Measurements from ENCODE around the gene SMCO3.

Gene SMCO3

DNA sequence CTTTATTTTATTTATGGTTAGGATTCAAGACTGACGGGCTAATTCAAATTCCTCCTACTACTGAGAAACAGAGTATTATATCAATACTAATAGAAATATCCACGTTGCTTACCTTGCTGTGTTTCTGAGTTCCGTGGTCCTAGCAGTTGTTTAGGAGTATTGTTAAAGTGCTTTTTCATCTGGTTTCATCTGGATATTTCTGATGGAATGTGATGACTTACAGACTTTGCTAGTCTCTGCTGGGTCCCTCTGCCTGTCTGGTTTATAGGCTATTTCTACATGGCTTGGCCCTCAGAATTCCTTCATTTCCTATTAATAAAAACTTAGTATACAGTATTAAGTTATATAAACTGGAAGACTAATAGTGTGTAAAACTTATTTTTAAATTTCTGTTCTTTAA, at the start of gene SMCO3:
TSS of gene SMCO3 (minus strand) at position 169 of the 400 bp plus-strand sequence. CDS start 7,502 bp downstream, outside the sequence.
- no peak for DNase-seq

DNA sequence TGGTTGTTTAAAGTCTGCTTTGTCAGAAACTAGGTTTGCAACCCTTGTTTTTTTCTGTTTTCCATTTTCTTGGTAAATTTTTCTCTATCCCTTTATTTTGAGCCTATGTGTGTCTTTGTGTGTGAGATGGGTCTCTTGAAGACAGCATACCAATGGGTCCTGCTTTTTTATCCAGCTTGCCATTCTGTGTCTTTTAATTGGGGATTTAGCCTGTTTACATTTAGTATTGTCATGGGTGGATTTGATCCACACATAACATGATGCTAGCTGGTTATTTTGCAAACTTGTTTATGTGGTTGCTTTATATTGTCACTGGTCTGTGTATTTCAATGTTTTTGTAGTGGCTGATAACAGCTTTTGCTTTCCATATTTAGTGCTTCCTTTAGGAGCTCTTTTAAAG, 46.5 kb upstream of the SMCO3 start:
- no peak for DNase-seq

DNA sequence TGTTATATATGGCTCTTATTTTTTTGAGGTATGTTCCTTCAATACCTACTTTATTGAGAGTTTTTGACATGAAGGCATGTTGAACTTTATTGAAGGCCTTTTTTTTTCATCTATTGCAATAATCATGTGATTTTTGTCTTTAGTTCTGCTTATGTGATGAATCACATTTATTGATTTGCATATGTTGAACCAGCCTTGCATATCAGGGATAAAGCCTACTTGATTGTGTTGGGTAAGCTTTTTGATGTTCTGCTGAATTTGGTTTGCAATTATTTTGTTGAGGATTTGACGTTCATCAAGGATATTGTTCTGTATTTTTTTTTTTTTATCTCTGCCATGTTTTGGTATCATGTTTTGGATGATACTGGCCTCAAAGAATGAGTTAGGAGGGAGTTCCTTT, 44.5 kb upstream of the SMCO3 start:
- no peak for DNase-seq

DNA sequence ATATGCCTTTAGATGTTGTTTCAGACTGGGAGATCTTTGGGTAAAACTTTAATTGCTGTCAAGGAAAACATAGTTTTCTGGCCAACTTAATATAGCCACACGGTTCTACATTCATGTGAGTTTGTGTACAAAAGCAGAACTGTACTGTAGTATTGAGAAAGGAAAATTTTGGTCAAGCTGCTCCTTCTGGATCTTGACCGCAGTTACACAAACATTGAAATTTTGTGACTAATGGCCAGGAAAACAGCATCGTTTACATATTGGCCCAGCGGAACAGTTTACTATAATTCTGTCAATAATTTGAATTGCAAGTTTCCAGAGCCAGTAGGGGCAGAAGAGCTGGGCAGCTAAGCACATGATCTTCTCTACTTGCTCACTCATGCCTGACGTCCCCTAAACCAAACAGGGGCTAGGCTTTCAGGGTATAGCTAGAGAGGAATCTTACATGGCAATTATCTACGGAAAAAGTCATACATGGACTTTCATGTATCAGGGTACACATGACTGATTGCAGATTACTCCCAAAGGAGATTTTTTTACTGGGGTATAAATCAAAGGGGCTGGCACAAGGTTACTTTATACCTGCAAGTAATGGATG, 40.7 kb upstream of the SMCO3 start:
- DNase-seq, result no peak

DNA sequence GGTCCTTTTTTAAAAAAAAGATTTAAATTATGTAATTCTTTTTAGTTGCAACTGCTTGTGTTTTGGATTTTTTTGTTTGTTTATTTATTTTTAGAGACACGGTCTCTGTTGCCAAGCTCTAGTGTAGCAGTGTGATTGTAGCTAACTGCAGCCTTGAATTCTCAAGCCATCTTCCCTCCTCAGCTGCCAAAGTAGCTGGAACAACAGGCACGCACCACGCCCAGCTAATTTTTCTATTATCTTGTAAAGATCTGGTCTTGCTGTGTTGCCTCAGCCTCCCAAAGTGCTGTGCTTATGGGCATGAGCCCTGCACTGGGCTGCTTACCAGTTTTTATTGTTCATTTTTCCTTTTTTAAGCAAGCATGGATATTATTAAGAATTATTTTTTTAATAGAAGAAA, 40.0 kb upstream of the SMCO3 start:
- no peak for DNase-seq

DNA sequence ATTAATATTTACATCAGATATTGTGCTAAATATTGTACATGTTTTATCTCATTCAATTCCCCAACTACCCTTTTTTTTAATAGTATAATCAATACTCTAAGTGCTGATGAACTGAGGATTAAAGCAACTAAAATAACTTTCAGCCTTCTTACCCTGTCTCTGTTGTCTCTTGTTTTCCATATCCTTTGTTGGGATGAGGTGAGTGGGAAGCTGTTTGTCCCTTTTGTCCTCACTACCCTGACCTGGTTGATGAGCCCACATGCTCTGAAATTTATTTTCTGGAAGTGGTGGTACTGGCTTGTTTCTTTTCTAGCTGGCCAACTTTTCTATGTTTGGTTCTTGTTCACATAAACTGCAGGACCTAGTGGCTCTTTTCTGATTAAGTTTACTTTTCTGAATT, 38.9 kb upstream of the SMCO3 start:
- no peak for DNase-seq

DNA sequence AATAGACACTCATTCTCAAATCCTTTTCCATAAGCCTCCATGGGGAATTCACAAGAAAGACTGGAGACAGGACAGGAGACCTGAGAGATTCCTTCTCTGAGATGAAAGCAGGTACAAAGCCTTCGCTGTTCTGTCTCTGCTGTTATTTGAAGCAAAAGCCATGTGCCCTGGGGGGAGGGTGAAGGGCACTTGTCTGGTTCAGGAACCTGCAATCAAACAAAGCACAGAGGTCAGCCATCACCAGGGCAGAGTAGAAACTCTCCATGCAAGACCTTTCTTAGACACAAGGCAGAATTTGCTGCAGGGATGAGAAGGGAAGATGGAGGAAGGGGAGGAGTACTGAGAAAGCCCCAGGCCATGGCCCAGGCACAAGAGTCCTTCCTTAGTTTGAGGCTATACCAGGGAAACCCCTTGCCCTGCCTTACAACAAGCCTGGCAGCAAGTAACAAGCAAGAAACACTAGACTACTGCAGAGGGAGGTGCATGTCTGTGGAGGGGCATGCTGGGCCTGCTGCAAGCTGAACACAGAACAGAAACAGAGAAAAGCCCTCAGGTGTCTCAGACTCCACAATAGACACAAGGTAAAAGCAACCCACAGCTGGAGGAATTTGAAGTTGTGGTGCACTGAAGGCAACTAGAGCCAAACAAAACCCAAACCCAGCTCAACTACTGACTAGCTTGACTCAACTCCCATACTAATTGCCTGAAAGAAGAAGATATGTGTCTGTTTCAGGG, 37.1 kb upstream of the SMCO3 start:
- no peak for DNase-seq

DNA sequence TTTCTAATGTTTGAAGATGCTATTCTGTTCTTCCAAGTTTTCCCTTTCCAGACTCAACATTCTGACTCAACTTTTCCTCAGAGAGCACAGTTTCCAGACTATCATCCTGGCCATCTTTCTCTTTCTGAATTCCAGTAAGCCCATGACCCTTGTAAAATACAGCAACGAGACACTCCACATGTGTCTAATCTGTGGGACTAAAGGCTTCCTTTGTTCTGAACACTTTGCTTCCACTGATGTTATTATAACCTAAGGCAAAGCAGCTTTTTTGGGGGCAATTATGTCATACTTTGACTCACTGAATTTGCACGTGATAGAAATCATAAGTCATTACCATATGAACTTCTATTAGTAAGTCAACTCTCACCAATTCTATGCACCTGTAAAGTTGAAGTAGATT, 35.7 kb upstream of the SMCO3 start:
- DNase-seq, result no peak

DNA sequence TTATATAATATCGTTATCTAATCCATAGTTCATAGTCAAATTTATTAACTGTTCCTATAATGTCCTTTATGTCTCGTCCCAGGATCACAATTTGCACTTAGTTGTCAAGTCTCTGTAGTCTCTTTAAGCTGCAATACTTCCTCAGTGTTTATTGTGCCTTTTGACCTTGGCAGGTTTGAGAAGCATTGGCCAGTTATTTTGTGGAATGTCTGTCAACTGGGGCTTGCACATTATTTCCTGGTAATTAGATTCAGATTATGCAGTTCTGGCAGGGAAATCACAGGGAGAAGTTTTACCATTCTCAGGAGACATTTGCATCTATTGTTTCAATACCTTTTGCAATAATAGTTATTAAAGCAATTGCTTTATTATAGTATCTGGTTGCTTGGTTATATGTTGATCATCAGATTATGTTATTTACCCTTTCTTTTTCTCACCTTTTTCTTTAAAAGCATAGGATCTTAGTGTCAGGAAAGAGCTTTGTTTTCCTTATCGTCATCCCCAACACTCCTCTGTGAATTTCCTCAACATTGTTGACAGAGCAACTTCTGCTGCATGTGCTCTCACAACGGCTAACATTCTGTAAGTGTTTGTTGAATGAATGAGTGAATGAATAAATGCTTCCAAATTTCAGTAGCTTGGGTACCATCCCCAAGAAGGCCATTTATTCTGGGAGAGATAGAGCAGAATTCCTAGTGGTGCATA, 33.0 kb upstream of the SMCO3 start:
- DNase-seq, result no peak

DNA sequence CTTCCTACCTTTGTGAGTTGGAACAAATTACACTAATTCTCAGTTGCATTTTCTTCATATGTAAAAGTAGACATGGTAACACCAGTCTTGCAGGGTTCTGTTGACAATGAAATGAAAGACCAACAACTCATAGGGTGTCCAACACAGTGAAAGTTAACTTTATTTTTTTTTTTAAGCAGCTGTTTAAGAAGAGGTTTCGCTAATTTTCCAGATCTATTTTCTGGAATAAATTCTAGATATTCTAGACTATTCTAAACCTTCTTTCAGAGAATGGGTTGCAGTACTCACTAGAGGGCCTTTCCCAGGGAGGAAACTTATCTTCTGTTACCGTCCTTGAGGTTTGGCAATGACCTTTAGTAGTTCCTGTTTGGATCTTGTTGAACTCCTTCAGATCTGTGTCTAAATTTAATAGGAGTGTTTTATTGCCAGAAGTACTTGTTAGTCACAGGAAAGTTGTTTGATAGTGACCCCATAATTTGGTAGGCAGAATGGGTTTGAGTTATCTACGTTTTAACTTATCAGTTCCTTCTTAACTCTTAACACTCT, 32.1 kb upstream of the SMCO3 start:
- DNase-seq, result no peak

DNA sequence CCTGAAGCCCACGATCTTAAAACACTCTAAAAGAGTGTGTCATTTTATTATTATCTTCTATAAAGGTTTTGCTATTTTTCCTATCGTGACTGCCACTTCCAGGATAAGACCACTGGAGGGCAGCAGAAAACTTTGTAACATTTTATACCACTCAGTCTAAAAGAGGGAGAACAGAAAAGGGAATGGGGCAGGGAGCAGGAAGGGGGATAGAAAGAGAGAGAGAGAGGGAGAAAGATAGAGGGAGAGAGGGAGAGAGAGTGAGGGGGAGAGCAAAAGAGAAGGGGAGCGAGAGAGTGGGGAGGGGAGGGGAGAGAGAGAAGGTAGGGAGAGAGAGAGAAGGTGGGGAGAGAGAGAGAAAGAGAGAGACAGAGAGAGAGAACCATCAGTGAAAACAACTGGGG, 31.4 kb upstream of the SMCO3 start:
- peak; percentile 68 for DNase-seq

GRCh38 chr12:14844401-14844800, 30.4 kb upstream of the SMCO3 start:
- DNase-seq, result no peak

DNA sequence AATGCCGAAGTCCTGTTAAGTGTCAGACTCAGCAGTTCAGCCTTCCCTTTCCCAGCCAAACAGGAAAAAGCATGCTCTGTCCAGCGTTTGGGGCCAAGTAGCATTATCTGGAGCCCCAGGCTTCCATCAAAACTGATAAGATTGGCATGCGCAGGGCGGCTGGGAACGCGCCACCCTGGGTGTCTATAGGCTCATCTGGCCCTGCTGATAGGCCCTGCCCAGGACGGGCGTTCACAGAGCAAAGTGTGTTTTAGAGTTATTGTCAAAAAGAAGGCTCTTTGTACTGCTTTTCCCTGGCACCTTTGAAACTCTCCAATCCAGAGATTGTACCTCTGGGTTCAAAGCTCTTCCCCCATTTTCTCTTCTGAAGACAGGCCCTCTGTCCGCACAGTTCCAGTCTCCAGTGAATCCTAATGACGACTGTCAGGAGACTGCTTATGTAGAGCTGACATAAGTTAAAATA, 29.5 kb upstream of the SMCO3 start, which contains the start of gene ART4:
TSS of gene ART4 (minus strand) at position 102 of the 463 bp plus-strand sequence. CDS start 413 bp downstream, outside the sequence.
- no peak for DNase-seq

DNA sequence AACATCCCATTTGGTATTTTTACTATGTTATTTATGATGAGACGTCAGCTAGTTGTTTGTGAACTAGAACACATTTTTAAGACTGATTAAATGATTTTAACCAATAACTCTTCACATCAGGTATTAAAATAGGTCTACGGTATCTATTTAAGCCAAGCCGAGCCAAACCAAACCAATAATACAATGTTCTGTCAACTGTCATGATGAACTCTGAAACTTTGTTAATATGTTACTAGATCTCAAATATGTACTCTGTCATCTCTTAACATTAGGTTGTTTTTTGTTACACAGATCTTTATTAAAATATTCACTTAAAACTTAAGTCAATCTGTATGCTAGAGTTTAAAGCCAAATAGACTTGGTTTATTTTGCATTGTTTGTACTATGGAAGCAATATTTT, 28.3 kb upstream of the SMCO3 start:
- DNase-seq, result no peak

DNA sequence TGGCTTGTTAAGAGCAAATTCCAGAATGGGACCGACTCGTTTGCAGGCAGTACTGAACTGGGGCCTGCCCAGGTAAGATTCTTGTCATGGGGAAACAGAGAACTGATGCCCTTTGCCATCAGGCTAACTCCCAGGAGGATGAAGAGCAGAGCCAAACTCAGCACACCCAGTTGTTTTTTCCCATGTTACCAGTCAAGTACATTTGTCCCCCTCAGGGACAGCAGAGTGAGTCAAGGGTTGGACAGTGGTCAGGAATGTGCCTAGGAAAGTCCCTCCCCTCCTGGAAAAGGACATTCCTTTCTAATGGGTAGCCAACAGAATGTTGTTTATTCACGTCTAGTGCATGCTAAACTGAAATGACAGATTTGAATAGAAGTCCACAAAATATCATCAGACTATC, 27.8 kb upstream of the SMCO3 start:
- DNase-seq, result no peak

- no peak for DNase-seq
Measured at GRCh38 chr12:14840616-14841015, 26.6 kb upstream of the SMCO3 start.

GRCh38 chr12:14839262-14839661, 25.3 kb upstream of the SMCO3 start:
- DNase-seq, result no peak

- no peak for DNase-seq
Measured at GRCh38 chr12:14836336-14837210, 22.6 kb upstream of the SMCO3 start.

- DNase-seq, result no peak
Measured at GRCh38 chr12:14834509-14834908, 20.5 kb upstream of the SMCO3 start.

DNA sequence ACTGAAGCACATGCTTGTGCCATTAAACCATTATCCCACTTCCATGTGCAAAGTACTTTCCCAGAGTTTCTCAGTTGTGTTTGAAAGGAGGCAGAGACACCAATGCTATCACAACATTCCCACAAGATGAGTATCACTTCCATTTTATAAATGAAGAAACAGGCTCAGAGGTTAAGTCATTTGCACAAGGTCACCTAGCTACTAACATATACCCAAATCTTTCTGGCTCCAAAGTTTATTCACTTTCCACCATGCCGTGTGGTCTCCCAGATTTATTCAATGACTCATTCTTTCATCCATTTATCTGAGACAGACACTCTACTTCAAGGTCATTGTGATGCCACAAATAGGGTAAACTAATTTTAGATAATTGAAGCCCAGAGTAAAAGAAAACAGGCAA, 20.0 kb upstream of the SMCO3 start:
- no peak for DNase-seq

DNA sequence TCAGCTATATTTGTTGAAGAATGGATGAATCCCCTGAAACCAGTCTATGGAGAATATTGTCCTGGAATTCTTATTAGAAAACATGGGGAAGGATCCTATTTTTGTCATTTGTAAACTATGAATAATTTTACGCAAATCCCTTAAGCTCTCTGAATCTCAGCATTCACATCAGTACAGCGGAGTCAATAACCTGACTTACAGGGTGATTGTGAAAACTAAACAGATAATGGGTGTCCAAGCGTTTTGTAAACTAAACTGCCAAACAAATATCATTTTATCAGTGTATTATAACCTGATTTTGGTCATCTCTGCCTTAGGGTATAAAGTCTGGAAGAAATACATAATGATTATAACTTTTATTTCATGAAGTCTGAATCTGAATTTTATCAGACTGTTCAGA, 19.4 kb upstream of the SMCO3 start:
- no peak for DNase-seq

DNA sequence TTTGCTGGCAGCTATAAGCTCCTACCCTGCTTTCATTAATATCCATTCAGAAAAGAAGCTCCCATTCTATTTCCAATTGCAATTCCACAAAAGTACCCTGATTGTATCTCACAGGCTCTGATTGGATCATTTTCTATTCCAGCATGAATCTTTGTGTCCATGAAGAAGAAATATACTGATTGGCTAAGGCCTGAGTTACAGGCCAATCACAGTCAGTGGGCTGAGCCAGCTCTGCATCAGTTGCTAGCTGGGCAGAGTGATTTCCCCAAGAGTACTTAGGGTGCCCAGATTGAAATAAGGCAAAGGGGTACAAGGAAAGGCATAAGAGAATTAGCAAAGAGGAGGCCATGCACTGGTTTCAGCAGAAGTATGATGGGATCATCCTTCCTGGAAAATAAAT, 14.9 kb upstream of the SMCO3 start:
- no peak for DNase-seq

DNA sequence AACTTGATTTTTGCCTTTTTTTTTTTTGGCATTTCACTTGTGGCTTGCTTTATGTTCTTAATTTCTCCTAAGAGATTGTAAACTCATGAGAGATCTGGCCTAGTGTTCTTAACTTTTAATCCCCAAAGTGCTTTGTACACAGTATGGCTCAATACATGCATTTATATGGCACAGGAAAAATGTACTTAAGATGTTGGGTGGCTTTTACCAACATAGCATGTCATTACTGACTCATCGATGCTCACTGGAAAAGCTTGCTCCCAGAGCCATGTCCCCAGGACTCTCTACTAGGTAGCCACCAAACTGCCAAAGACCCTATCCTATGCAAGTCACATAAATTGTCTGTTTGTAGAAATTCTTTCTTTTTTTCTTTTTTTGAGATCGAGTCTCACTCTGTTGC, 13.1 kb upstream of the SMCO3 start:
- DNase-seq, result no peak
